Smooth muscle cell (in vitro differentiated cells): ENCODE measurements around the gene TTC24. TPM values are rescaled to one million over a fixed set of nuclear protein-coding genes. Genes with fewer than 3 reads are reported as not detected.

ENCODE experiments used
- DNase-seq: peaks from one replicate; lab custom pipeline; 2025; ENCODE audit not compliant: unreplicated experiment; lab: John Stamatoyannopoulos, UW
- H2AFZ ChIP-seq: fragments of 200-600 bp; sonication (generic); 2 replicates; pipeline ENCODE4 v1.6.0; 2016; ENCODE audit warnings: antibody characterized with exemption, low read depth, mild to moderate bottlenecking
- H3F3A ChIP-seq: fragments of 200-600 bp; sonication (generic); 2 replicates; pipeline ENCODE4 v1.6.0; 2017; ENCODE audit warnings: antibody characterized with exemption, low read depth
- H3K27ac ChIP-seq: fragments of 200-600 bp; sonication (generic); 2 replicates; pipeline ENCODE4 v1.5.1; 2016; ENCODE audit warnings: low read depth, mild to moderate bottlenecking
- H3K27me3 ChIP-seq: fragments of 200-600 bp; sonication (generic); 2 replicates; pipeline ENCODE4 v1.6.1; 2016; ENCODE audit warnings: low read depth, mild to moderate bottlenecking
- H3K36me3 ChIP-seq: fragments of 200-600 bp; sonication (generic); 2 replicates; pipeline ENCODE4 v1.5.1; 2016; ENCODE audit warnings: low read depth
- H3K4me1 ChIP-seq: fragments of 200-600 bp; sonication (generic); 2 replicates; pipeline ENCODE4 v1.5.1; 2016; ENCODE audit warnings: low read depth
- H3K4me2 ChIP-seq: fragments of 200-600 bp; sonication (generic); 2 replicates; pipeline ENCODE4 v1.6.0; 2016; ENCODE audit warnings: mild to moderate bottlenecking
- H3K4me3 ChIP-seq: fragments of 200-600 bp; sonication (generic); 2 replicates; pipeline ENCODE4 v1.5.1; 2016; ENCODE audit warnings: mild to moderate bottlenecking
- H3K79me2 ChIP-seq: fragments of 200-600 bp; sonication (generic); 2 replicates; pipeline ENCODE4 v1.6.0; 2016; ENCODE audit warnings: low read depth, mild to moderate bottlenecking
- H3K9ac ChIP-seq: fragments of 200-600 bp; sonication (generic); 2 replicates; pipeline ENCODE4 v1.6.0; 2016; ENCODE audit warnings: low read depth
- H3K9me3 ChIP-seq: fragments of 200-600 bp; sonication (generic); replicated peaks from 2 replicates; pipeline ENCODE4 v1.5.1; 2016; ENCODE audit warnings: low read depth
- H4K20me1 ChIP-seq: fragments of 200-600 bp; sonication (generic); 2 replicates; pipeline ENCODE4 v1.6.0; 2016; ENCODE audit warnings: low read depth
- CTCF ChIP-seq: fragments of 200-600 bp; sonication (generic); IDR thresholded peaks from 2 replicates; pipeline ENCODE4 v1.5.1; 2017; ENCODE audit warnings: borderline replicate concordance, mild to moderate bottlenecking, antibody characterized with exemption; ENCODE audit not compliant: insufficient read depth, poor library complexity, severe bottlenecking
- WGBS: methylation state at CpG from one replicate; pipeline ENCODE4 v1.1.7; 2016; ENCODE audit warnings: low lambda C conversion rate; 5-methylcytosine and 5-hydroxymethylcytosine counted together
- polyA plus RNA-seq: library from polyadenylated mRNA; unstranded; fragments of >200 nt; fragmentation: Nextera tagmentation; extraction: Ambion mirVana; gene quantifications from 2 replicates; pipeline ENCODE4 v1.2.1, GENCODE V29; 2016
- total RNA-seq: library from RNA; depleted of rRNA; stranded (reverse); fragments of >200 nt; gene quantifications from 2 replicates; pipeline ENCODE4 v1.2.3, GENCODE V29; 2014

TTC24 gene
- total and polyA plus RNA-seq, 2 experiments from 2014 or later: not detected

DNA sequence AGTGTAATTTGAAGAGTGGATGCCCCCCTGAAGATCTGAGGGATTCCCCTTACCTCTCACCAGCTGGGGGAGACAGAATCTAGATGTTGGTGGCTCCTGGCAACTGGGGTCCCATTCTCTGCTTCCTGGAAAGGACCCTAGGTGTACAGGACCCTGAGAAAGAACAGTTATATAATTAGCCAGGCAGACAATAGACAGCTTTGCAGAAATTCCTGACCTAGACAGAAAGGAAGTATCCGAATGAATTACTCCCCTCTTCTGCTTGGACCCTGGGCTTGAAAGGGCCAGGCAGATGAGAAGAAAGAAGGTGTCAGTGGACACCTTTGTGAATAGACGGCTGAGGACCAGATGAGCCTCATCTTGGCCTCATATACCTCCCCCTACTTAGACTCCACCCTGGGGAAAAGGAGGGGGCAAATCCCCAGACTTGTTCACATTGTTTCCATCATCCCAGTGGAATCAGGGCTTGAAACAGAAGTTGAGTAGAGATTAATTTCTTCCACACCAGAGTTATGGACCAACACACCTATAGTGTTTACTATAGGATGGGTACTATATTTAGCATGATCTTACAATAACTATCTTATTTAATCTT lies 5.4 kb upstream of the TTC24 start:
- 74% methylated on average over 2 of the region's 2 CpGs for WGBS
- Histone ChIP-seq H3F3A (no peaks in the 10 kb centered on the region), H2AFZ (no peak overlapping the region)

GRCh38 chr1:156577550-156577949 lies 2.0 kb upstream of the TTC24 start:
- Histone ChIP-seq H3K4me3 (no peak overlapping the region), H4K20me1 (no peaks in the 10 kb centered on the region), H3F3A (no peaks in the 10 kb centered on the region), H3K4me2 (no peak overlapping the region), H3K79me2 (no peaks in the 10 kb centered on the region), H3K27ac (no peak overlapping the region), H3K9me3 (no peaks in the 10 kb centered on the region), H3K4me1 (no peaks in the 10 kb centered on the region), H2AFZ (no peak overlapping the region), H3K27me3 (no peaks in the 10 kb centered on the region), H3K36me3 (no peaks in the 10 kb centered on the region), H3K9ac (no peak overlapping the region)
- WGBS: 90% methylated on average over 3 of the region's 3 CpGs
- no peak for DNase-seq
- no peak for TF ChIP-seq CTCF

More for the DNA sequence above, 5.4 kb upstream of the TTC24 start:
- H3K27ac ChIP-seq: no peak overlapping the region
- H3K9ac ChIP-seq: no peak overlapping the region
- H3K27me3 ChIP-seq: no peaks in the 10 kb centered on the region
- no peak for DNase-seq
- no peaks in the 10 kb centered on the region for H3K4me1 ChIP-seq
- H4K20me1 ChIP-seq: no peaks in the 10 kb centered on the region
- no peak overlapping the region for H3K4me2 ChIP-seq
- no peak overlapping the region for H3K4me3 ChIP-seq
- H3K79me2 ChIP-seq: peaks cover 12% of the 10 kb centered on the region
- TF ChIP-seq CTCF: no peak
- no peaks in the 10 kb centered on the region for H3K36me3 ChIP-seq
- no peaks in the 10 kb centered on the region for H3K9me3 ChIP-seq

GRCh38 chr1:156578055-156578454 lies 1.5 kb upstream of the TTC24 start:
- Histone ChIP-seq H3K4me3 (no peak overlapping the region), H3K27ac (no peak overlapping the region), H3K79me2 (no peaks in the 10 kb centered on the region), H3K36me3 (no peaks in the 10 kb centered on the region), H3K9me3 (no peaks in the 10 kb centered on the region), H4K20me1 (no peaks in the 10 kb centered on the region), H3K9ac (no peak overlapping the region), H3K4me1 (no peaks in the 10 kb centered on the region), H2AFZ (no peak overlapping the region), H3K27me3 (no peaks in the 10 kb centered on the region), H3K4me2 (no peak overlapping the region), H3F3A (no peaks in the 10 kb centered on the region)
- DNase-seq: no peak
- WGBS: 62% methylated on average over 7 of the region's 7 CpGs
- no peak for TF ChIP-seq CTCF

GRCh38 chr1:156581661-156582387 lies 2.3 kb downstream of the TTC24 start:
- Histone ChIP-seq H3K9ac (no peak overlapping the region), H2AFZ (no peak overlapping the region), H3K9me3 (no peaks in the 10 kb centered on the region), H3K36me3 (no peaks in the 10 kb centered on the region), H3K79me2 (no peaks in the 10 kb centered on the region), H3K27ac (no peak overlapping the region), H4K20me1 (no peaks in the 10 kb centered on the region), H3K27me3 (no peaks in the 10 kb centered on the region), H3K4me3 (no peak overlapping the region), H3F3A (no peaks in the 10 kb centered on the region), H3K4me1 (no peaks in the 10 kb centered on the region), H3K4me2 (no peak overlapping the region)
- WGBS: 91% methylated on average over 21 of the region's 21 CpGs
- TF ChIP-seq CTCF: no peak
- DNase-seq: no peak
